Measurements from ENCODE around the gene ERFE. TPM values are rescaled to one million over a fixed set of nuclear protein-coding genes. Genes with fewer than 3 reads are reported as not detected.

The ERFE gene
- total and polyA plus RNA-seq, 4 donors, result 0.79 to 2.9 (median 2.1) TPM

DNA sequence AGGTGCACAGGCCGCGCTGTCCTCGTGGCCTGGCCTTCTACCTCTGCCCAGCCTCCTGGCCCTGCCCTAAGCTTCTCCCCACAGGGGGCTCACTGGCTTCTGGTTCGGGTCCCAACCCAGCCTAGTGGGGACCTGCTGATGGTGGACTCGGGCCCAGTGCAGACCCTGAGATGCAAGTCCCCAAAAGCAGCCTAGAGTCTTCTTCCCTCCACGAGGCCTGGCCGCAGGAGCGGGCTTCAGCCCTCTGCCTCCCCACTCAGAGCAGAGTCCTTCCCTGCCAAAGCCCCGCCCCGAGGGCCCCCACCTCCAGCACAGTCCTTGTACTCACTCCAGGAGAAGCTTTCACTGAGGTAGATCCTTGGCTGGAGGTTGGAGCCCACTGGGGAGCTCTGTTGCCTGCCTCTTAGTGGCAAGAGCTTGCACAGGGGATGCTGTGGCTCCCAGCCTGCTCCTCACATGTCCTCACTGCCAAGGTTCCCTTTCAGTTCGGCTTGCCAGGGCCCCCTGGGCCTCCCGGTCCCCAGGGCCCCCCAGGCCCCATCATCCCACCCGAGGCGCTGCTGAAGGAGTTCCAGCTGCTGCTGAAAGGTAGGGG, 3.6 kb downstream of the ERFE start:
- Histone ChIP-seq H3K9me3 (ENCODE audit: control insufficient read depth, insufficient read depth, low read length) (no peaks in the 10 kb centered on the region), H3K4me1 (ENCODE audit: control insufficient read depth, insufficient read depth, low read length) (peaks cover 36% of the 10 kb centered on the region), H3K4me3 (ENCODE audit: low read depth, low read length) (no peak overlapping the region), H3K36me3 (ENCODE audit: control insufficient read depth, insufficient read depth, low read length) (peaks cover 26% of the 10 kb centered on the region), H3K27ac (ENCODE audit: low read depth, low read length) (no peak overlapping the region), H3K27me3 (ENCODE audit: control insufficient read depth, insufficient read depth, low read length) (peaks cover 45% of the 10 kb centered on the region)
- 88% methylated on average over 12 of the region's 14 CpGs for WGBS (ENCODE audit: insufficient coverage)
- DNase-seq (ENCODE audit: low read depth in 4 of 6, low spot score in 6 of 6), result no peak

DNA sequence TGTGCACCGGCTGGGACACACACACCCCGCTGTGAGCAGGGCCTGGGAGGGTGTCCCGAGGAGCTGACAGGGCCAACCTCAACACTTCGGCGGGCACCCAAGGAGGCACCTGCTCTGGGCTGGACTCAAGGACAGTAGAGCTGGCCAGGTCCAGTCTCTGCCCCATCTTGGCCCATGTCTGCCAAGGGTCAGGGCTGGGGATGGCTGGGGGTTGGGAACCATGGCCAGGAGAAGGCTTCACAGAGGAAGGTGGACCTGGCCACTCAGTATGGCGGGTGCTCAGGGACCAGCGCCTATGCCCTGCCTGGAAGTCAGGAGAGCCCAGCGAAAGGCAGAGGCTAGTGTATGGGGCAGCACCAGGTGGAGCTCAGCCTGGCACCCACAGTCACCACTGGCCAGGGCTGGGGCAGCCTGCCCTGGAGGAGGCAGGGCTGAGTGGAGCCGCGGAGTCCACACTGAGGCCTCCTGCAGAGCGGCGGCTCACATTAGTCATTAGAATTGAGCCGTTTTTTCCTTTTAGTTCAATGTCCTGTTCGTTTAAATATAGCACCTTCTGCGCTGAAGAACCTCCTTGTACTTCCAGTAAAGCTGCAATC, 4.2 kb downstream of the ERFE start:
- WGBS (ENCODE audit: insufficient coverage), result 81% methylated on average over 12 of the region's 15 CpGs
- Histone ChIP-seq H3K36me3 (ENCODE audit: control insufficient read depth, insufficient read depth, low read length) (peaks cover 32% of the 10 kb centered on the region), H3K4me1 (ENCODE audit: control insufficient read depth, insufficient read depth, low read length) (peaks cover 36% of the 10 kb centered on the region), H3K27ac (ENCODE audit: low read depth, low read length) (no peak overlapping the region), H3K4me3 (ENCODE audit: low read depth, low read length) (no peak overlapping the region), H3K9me3 (ENCODE audit: control insufficient read depth, insufficient read depth, low read length) (no peaks in the 10 kb centered on the region), H3K27me3 (ENCODE audit: control insufficient read depth, insufficient read depth, low read length) (peaks cover 41% of the 10 kb centered on the region)
- no peak for DNase-seq (ENCODE audit: low read depth in 4 of 6, low spot score in 6 of 6)

DNA sequence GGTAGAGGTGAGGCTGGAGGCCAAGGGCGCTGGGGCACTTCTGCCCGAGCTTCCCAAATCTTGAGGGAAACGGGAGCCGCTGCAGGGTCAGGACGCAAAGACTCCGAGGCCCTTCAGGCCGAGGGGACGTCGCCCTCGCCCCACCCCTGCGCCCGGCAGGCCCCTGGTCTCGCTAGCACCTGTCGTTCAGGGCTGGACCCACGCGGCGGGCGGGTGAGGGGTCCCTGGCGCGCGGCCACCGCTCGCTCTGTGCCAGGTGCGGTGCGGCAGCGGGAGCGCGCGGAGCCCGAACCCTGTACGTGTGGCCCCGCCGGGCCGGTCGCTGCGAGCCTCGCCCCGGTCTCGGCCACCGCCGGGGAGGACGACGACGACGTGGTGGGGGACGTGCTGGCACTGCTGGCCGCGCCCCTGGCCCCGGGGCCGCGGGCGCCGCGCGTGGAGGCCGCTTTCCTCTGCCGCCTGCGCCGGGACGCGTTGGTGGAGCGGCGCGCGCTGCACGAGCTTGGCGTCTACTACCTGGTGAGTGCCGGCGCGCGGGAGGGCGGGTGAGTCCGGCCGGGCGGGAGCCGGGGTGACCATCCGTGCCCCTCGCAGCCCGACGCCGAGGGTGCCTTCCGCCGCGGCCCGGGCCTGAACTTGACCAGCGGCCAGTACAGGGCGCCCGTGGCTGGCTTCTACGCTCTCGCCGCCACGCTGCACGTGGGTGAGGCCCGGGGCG, 4.9 kb downstream of the ERFE start:
- no peak overlapping the region for H3K27ac ChIP-seq (ENCODE audit: low read depth, low read length)
- H3K27me3 ChIP-seq (ENCODE audit: control insufficient read depth, insufficient read depth, low read length), result peaks cover 35% of the 10 kb centered on the region
- H3K9me3 ChIP-seq (ENCODE audit: control insufficient read depth, insufficient read depth, low read length), result no peaks in the 10 kb centered on the region
- no peak overlapping the region for H3K4me3 ChIP-seq (ENCODE audit: low read depth, low read length)
- WGBS (ENCODE audit: insufficient coverage), result 2% methylated on average over 95 of the region's 95 CpGs
- DNase-seq (ENCODE audit: low read depth in 4 of 6, low spot score in 6 of 6), result peak in 2 of 6 donors; percentile 25 to 34
- peaks cover 29% of the 10 kb centered on the region for H3K4me1 ChIP-seq (ENCODE audit: control insufficient read depth, insufficient read depth, low read length)
- H3K36me3 ChIP-seq (ENCODE audit: control insufficient read depth, insufficient read depth, low read length), result peaks cover 38% of the 10 kb centered on the region

DNA sequence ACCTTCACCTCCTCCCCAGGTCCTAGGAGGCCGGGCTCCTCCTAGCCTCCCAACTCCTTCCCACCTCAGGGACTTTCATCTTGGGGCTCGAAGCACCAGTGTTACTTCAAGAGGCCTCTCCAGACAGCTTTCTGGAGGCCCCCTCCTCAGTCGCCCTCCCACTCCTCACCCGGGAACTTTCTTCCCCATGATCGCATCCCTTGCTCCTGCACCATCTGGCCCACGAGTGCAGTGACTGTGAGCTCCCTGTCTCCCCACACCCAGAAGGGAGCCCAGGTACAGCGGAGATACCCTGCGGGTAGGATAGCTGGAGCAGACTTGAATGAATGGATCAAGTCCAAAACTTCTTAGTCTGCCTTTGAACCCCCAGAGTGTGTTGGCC, 6.1 kb downstream of the ERFE start:
- H3K9me3 ChIP-seq (ENCODE audit: control insufficient read depth, insufficient read depth, low read length), result no peaks in the 10 kb centered on the region
- no peak overlapping the region for H3K4me3 ChIP-seq (ENCODE audit: low read depth, low read length)
- peaks cover 22% of the 10 kb centered on the region for H3K4me1 ChIP-seq (ENCODE audit: control insufficient read depth, insufficient read depth, low read length)
- no peak overlapping the region for H3K27ac ChIP-seq (ENCODE audit: low read depth, low read length)
- WGBS (ENCODE audit: insufficient coverage), result 100% methylated on average over 5 of the region's 8 CpGs
- H3K27me3 ChIP-seq (ENCODE audit: control insufficient read depth, insufficient read depth, low read length), result peaks cover 27% of the 10 kb centered on the region
- no peak for DNase-seq (ENCODE audit: low read depth in 4 of 6, low spot score in 6 of 6)
- H3K36me3 ChIP-seq (ENCODE audit: control insufficient read depth, insufficient read depth, low read length), result peaks cover 46% of the 10 kb centered on the region

DNA sequence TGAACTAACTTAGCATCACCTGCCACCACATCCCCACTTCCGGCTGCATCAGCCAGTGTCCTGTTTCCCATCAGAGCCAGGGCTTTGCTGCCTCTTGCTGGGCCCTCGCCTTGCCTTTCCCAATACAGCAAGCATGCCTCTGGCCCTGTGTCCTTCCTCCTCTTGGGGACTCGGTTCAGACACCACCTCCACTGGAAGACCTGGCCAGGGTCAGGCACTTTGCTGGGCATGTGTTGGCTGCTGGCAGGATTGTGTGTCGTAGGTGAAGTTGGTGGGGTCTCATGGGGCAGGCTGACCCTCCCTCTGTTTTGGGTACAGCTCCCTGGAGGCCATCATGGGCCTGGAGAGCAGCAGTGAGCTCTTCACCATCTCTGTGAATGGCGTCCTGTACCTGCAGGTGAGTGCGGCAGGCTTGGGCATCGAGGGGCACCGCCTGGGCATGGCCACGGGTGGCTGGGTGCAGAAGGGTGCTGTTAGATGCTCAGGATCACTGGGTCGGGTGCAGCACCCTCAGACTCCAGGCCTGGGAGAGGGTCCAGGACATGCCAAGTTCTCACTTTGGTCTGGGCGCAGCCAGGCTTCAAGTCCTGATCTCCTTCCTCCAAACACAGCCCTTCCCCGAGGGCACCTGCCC, 6.6 kb downstream of the ERFE start:
- Histone ChIP-seq H3K4me1 (ENCODE audit: control insufficient read depth, insufficient read depth, low read length) (peaks cover 17% of the 10 kb centered on the region), H3K27ac (ENCODE audit: low read depth, low read length) (no peak overlapping the region), H3K27me3 (ENCODE audit: control insufficient read depth, insufficient read depth, low read length) (peaks cover 22% of the 10 kb centered on the region), H3K4me3 (ENCODE audit: low read depth, low read length) (no peak overlapping the region), H3K9me3 (ENCODE audit: control insufficient read depth, insufficient read depth, low read length) (no peaks in the 10 kb centered on the region), H3K36me3 (ENCODE audit: control insufficient read depth, insufficient read depth, low read length) (peaks cover 51% of the 10 kb centered on the region)
- WGBS (ENCODE audit: insufficient coverage), result 96% methylated on average over 11 of the region's 12 CpGs
- DNase-seq (ENCODE audit: low read depth in 4 of 6, low spot score in 6 of 6), result no peak

DNA sequence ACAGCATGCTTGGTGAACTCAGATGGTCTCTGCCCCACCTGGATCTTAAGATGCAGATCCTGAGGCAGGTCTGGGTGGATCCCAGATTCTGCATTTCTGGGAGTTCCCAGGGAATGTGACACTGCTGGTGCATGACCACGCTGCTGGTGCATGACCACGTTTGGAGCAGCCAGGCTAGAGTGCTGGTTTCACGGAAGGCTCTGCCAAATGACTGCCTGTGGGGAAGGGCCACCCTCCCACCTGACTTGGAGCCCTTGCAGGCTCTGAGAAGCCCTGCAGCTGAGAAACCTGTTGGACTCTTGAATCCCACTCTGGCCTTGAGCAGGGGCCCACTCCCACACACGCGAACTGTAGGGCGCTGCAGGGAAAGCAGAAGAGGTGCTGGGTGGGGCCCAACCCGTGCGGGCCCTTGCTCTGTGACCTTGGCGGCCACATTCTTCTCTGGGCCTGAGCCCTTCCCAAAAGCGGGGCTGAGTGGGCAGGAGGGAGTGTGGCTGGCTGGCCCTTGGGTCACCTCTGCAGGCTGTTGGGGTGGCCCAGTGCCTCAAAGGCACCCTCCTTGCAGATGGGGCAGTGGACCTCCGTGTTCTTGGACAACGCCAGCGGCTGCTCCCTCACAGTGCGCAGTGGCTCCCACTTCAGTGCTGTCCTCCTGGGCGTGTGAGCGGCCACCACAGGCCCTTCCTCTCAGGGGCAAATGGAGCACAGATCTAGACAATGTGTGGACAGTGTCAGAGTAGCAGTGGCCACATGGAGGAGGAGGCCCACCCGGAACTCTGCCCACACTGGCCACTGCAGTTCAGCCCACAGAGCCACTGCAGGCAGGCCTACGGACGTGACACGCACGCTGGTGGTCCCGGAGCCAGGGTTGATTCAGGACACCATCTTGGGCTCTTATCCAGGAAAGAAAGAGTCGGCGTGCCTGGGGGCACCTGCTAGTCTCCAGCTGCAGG, 7.9 kb downstream of the ERFE start:
- Histone ChIP-seq H3K27me3 (ENCODE audit: control insufficient read depth, insufficient read depth, low read length) (peaks cover 19% of the 10 kb centered on the region), H3K9me3 (ENCODE audit: control insufficient read depth, insufficient read depth, low read length) (no peaks in the 10 kb centered on the region), H3K27ac (ENCODE audit: low read depth, low read length) (no peak overlapping the region), H3K4me1 (ENCODE audit: control insufficient read depth, insufficient read depth, low read length) (peaks cover 10% of the 10 kb centered on the region), H3K4me3 (ENCODE audit: low read depth, low read length) (no peak overlapping the region), H3K36me3 (ENCODE audit: control insufficient read depth, insufficient read depth, low read length) (peaks cover 55% of the 10 kb centered on the region)
- 87% methylated on average over 23 of the region's 24 CpGs for WGBS (ENCODE audit: insufficient coverage)
- no peak for DNase-seq (ENCODE audit: low read depth in 4 of 6, low spot score in 6 of 6)

DNA sequence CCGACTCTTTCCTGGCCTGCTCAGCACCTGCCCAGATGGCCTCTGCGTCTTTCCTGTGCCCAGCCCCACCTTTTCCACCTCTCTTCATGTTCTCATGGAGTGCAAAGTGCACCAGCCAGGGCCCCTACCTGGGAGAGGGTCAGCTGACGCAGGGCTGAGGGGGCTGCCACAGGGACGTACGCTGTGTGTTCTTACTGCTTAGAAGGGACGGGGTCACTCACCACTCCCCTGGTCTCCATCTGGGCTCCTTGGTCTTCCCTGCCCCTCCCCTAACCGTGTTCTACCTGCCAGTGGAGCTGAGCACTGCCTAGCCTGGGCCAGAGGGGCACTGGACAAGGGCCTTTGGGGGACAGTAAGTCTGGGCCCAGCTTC, 8.6 kb downstream of the ERFE start:
- WGBS (ENCODE audit: insufficient coverage), result 91% methylated on average over 7 of the region's 7 CpGs
- Histone ChIP-seq H3K9me3 (ENCODE audit: control insufficient read depth, insufficient read depth, low read length) (no peaks in the 10 kb centered on the region), H3K36me3 (ENCODE audit: control insufficient read depth, insufficient read depth, low read length) (peaks cover 57% of the 10 kb centered on the region), H3K27me3 (ENCODE audit: control insufficient read depth, insufficient read depth, low read length) (peaks cover 19% of the 10 kb centered on the region), H3K27ac (ENCODE audit: low read depth, low read length) (no peak overlapping the region), H3K4me1 (ENCODE audit: control insufficient read depth, insufficient read depth, low read length) (peaks cover 10% of the 10 kb centered on the region), H3K4me3 (ENCODE audit: low read depth, low read length) (no peak overlapping the region)
- DNase-seq (ENCODE audit: low read depth in 4 of 6, low spot score in 6 of 6), result no peak

DNA sequence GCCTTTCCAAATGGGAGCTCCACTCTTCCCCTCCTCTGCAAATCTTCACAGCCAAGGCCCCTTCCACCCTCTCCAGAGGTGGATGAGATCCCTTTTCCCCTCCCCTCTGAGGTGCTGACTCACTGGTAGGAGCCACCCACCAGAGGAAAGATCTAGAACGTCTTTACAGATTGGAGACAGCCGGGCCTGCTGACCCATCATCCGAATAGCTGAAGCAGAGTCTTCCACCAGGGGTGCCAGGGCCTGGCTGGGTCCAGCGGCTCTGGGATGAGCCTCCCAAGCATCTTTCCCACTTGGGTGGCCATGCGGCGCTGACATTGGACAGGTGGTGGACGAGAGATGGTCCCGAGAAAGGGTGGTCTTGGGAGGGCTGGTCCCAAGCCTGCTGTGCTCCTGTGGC, 9.0 kb downstream of the ERFE start:
- peaks cover 59% of the 10 kb centered on the region for H3K36me3 ChIP-seq (ENCODE audit: control insufficient read depth, insufficient read depth, low read length)
- H3K9me3 ChIP-seq (ENCODE audit: control insufficient read depth, insufficient read depth, low read length), result no peaks in the 10 kb centered on the region
- WGBS (ENCODE audit: insufficient coverage), result 93% methylated on average over 8 of the region's 8 CpGs
- peaks cover 10% of the 10 kb centered on the region for H3K4me1 ChIP-seq (ENCODE audit: control insufficient read depth, insufficient read depth, low read length)
- no peak for DNase-seq (ENCODE audit: low read depth in 4 of 6, low spot score in 6 of 6)
- peaks cover 14% of the 10 kb centered on the region for H3K27me3 ChIP-seq (ENCODE audit: control insufficient read depth, insufficient read depth, low read length)
- H3K4me3 ChIP-seq (ENCODE audit: low read depth, low read length), result no peak overlapping the region
- H3K27ac ChIP-seq (ENCODE audit: low read depth, low read length), result no peak overlapping the region

Data from spinal cord (tissue), 10 donors.